GM12864 (cell line): ENCODE results near the gene RDH11.
"Not testable (repeated sequence)": the region's sequence is repeated elsewhere in the genome, so short reads cannot be mapped to it uniquely, and the experiment has no call there.

ENCODE experiments used
- DNase-seq: peaks from one replicate; pipeline ENCODE4 v3.0.0-alpha.2; 2011; ENCODE audit warnings: low read depth
- H3K4me3 ChIP-seq: 2 replicates; pipeline ENCODE4 v1.5.1; 2011; ENCODE audit warnings: mild to moderate bottlenecking, low read depth, low read length, control low read depth
- CTCF ChIP-seq: IDR thresholded peaks from 2 replicates; pipeline ENCODE4 v1.5.1; 2011; ENCODE audit warnings: low read depth, mild to moderate bottlenecking, moderate library complexity, low read length, control low read depth, inconsistent platforms; ENCODE audit errors: missing control alignments

RDH11 gene

DNA sequence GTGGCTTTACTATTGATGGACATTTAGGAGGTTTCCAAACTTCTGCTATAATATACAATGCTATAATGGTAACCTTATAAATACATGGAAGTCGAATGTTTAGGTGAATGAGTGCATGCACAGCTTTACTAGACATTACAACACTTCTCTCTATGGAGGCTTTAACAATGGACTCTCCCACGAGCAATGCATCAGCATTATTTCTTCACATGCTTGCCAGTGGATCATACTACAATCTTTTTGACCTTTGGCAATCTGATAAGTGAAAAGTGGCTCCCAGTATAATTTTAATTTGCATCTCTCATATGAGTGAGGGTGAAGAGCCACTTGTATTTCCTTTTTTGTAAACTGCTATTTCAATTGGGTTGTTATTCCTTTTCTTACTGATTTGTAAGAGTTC, 24.3 kb upstream of the RDH11 start:
- no peak for DNase-seq
- no peak overlapping the region for H3K4me3 ChIP-seq
- no peak for TF ChIP-seq CTCF

DNA sequence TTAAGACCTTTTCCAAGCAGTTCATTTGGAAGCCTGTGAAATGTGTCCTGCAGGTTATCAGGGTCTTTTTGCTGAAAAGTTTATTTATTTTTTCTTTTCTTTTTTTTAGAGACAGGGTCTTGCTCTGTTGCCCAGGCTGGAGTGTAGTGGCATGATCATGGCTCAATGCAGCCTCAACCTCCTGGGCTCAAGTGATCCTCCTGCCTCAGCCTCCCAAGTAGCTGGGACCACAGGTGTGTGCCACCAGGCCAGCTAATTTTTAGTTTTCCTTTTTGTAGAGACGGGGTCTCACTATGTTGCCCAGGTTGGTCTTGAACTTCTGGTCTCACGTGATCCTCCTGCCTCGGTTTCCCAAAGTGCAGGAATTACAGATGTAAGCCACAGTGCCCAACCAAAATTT, 23.8 kb upstream of the RDH11 start:
- DNase-seq, H3K4me3 ChIP-seq: not testable (repeated sequence)

GRCh38 chr14:67718265-67718664, 22.7 kb upstream of the RDH11 start:
- DNase-seq: no peak
- no peak overlapping the region for H3K4me3 ChIP-seq
- no peak for TF ChIP-seq CTCF

DNA sequence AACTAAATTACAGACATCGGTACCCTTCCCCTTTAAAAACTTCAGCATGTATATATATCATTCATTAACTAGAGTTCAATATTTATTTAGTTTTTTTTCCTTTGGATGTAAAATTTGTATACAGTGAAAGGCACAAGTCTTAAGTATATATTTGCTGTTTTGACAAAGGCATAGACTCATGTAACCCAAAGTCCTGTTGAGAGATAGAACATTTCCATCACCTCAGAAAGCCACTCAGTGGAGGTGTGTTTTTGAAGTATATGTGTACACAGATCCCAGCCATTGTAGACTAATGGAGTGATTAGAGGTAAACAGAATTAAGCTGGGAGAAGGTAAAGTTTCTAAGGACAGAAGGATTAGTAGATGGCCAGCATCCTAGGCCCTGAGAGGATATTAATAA, 21.5 kb upstream of the RDH11 start:
- no peak for TF ChIP-seq CTCF
- no peak overlapping the region for H3K4me3 ChIP-seq
- DNase-seq: no peak

GRCh38 chr14:67710209-67710608, 14.6 kb upstream of the RDH11 start:
- no peak for DNase-seq
- H3K4me3 ChIP-seq: no peak overlapping the region
- TF ChIP-seq CTCF: no peak

GRCh38 chr14:67709796-67710195, 14.2 kb upstream of the RDH11 start:
- not testable (repeated sequence) for H3K4me3 ChIP-seq, DNase-seq

DNA sequence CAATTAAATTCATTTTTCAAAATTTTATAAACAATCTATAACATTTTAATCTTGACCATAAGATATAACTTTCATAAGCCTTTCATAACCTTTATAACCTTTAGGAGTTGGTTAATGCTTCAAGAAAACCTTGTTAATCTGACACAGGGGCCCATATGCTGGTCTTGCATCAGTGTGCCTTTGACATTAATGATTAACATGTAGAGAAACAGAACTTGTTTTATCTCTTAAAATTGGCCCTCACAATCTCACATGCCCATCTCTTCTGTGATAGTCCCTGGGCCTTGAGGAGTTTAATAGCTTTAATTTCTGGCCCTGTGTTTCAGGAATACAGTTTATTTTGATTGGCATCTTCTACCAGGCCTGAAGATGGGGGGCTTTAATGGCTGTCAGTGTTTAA, 13.8 kb upstream of the RDH11 start:
- not testable (repeated sequence) for H3K4me3 ChIP-seq, DNase-seq

- no peak for DNase-seq
- no peak for TF ChIP-seq CTCF
- no peak overlapping the region for H3K4me3 ChIP-seq
These were observed 9.6 kb upstream of the RDH11 start for GRCh38 chr14:67705211-67705610.

DNA sequence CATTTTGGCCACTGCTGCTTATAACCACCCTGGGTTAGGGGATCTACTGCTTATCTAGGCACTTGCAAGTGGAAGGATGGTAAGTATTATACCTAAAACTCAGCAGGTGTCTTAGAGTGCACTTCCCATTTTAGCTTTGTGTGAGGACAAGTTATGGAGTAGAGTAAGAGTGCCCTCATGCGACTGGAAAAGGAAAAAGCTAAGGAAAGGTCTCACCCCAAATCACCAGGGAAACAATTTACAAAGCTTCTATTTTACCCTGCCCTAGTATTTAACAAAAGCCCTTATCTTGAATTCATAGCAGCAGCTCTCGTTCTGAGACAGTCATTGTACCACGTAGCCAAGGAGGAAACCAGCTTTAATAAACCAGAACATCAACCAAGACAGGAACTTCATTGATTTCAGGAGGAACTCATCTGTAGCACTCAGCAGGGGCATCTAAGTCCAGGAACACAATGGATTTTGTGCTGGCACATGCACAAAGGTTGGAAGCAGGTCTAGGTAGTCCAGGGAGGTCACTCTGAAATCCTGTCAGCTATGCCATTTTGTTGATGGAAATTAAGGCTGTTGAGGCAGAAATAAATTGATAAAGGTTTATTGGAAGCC, 9.0 kb upstream of the RDH11 start:
- H3K4me3 ChIP-seq: no peak overlapping the region
- TF ChIP-seq CTCF: peak; percentile 77
- peak; percentile 34 for DNase-seq
